H9 (cell line): Measurements from ENCODE around the gene NCKAP5. TPM values are rescaled to one million over a fixed set of nuclear protein-coding genes. Genes with fewer than 3 reads are reported as not detected.

Experiments used
- DNase-seq: peaks from one replicate; pipeline ENCODE4 v3.0.0-alpha.2; 2017
- H2AFZ ChIP-seq: one replicate; pipeline ENCODE4 v1.6.1; 2013; ENCODE audit warnings: mild to moderate bottlenecking, low read length, control low read depth, moderate library complexity
- H2AK5ac ChIP-seq: 2 replicates; pipeline ENCODE4 v1.6.1; 2013; ENCODE audit warnings: low read length, control low read depth, mixed read lengths; ENCODE audit not compliant: insufficient read length
- H2BK120ac ChIP-seq: one replicate; pipeline ENCODE4 v1.6.1; 2013; ENCODE audit warnings: low read depth, mild to moderate bottlenecking, low read length, control low read depth, inconsistent platforms; ENCODE audit not compliant: poor library complexity, severe bottlenecking
- H2BK12ac ChIP-seq: 2 replicates; pipeline ENCODE4 v1.6.1; 2013; ENCODE audit warnings: low read length, control low read depth, mixed read lengths, low read depth; ENCODE audit not compliant: insufficient read length
- H2BK15ac ChIP-seq: 2 replicates; pipeline ENCODE4 v1.6.1; 2013; ENCODE audit warnings: low read depth, low read length, control low read depth
- H2BK20ac ChIP-seq: one replicate; pipeline ENCODE4 v1.6.1; 2013; ENCODE audit warnings: low read depth, mild to moderate bottlenecking, low read length, control low read depth, inconsistent platforms; ENCODE audit not compliant: poor library complexity, severe bottlenecking
- H2BK5ac ChIP-seq: 2 replicates; pipeline ENCODE4 v1.6.1; 2013; ENCODE audit warnings: low read length, control low read depth, mixed read lengths; ENCODE audit not compliant: insufficient read length
- H3K14ac ChIP-seq: 2 replicates; pipeline ENCODE4 v1.6.1; 2013; ENCODE audit warnings: low read length, control low read depth; ENCODE audit not compliant: insufficient read depth
- H3K18ac ChIP-seq: 2 replicates; pipeline ENCODE4 v1.6.1; 2013; ENCODE audit warnings: low read depth, mild to moderate bottlenecking, mixed read lengths, low read length, control low read depth; ENCODE audit not compliant: insufficient read length
- H3K23ac ChIP-seq: 2 replicates; pipeline ENCODE4 v1.6.1; 2013; ENCODE audit warnings: low read length, control low read depth, mixed read lengths, low read depth; ENCODE audit not compliant: insufficient read length
- H3K23me2 ChIP-seq: 2 replicates; pipeline ENCODE4 v1.6.1; 2013; ENCODE audit warnings: low read depth, mild to moderate bottlenecking, mixed read lengths, low read length, control low read depth; ENCODE audit not compliant: insufficient read length, poor library complexity, severe bottlenecking
- H3K27ac ChIP-seq: 2 replicates; pipeline ENCODE4 v1.5.1; 2013; ENCODE audit warnings: low read length, control low read depth, mixed read lengths, low read depth; ENCODE audit not compliant: insufficient read length
- H3K27me3 ChIP-seq: 2 replicates; pipeline ENCODE4 v1.6.1; 2013; ENCODE audit warnings: low read length, control low read depth, inconsistent platforms; ENCODE audit not compliant: insufficient read depth
- H3K4ac ChIP-seq: 2 replicates; pipeline ENCODE4 v1.6.1; 2013; ENCODE audit warnings: low read depth, mild to moderate bottlenecking, control low read depth, inconsistent platforms, low read length, moderate library complexity
- H3K4me1 ChIP-seq: 2 replicates; pipeline ENCODE4 v1.6.1; 2013; ENCODE audit warnings: low read length, control low read depth, inconsistent platforms; ENCODE audit not compliant: insufficient read depth
- H3K4me2 ChIP-seq: 2 replicates; pipeline ENCODE4 v1.6.1; 2013; ENCODE audit warnings: low read length, control low read depth, mixed read lengths; ENCODE audit not compliant: insufficient read length, insufficient read depth
- H3K56ac ChIP-seq: 2 replicates; pipeline ENCODE4 v1.6.1; 2013; ENCODE audit warnings: low read depth, mild to moderate bottlenecking, mixed read lengths, low read length, control low read depth; ENCODE audit not compliant: insufficient read length
- H3K79me1 ChIP-seq: 2 replicates; pipeline ENCODE4 v1.6.1; 2013; ENCODE audit warnings: low read depth, mild to moderate bottlenecking, moderate library complexity, low read length, control low read depth, inconsistent platforms; ENCODE audit not compliant: insufficient read depth, poor library complexity, severe bottlenecking
- H3K79me2 ChIP-seq: 2 replicates; pipeline ENCODE4 v1.6.1; 2013; ENCODE audit warnings: low read length, control low read depth, inconsistent platforms; ENCODE audit not compliant: insufficient read depth
- H3K9ac ChIP-seq: 2 replicates; pipeline ENCODE4 v1.6.1; 2013; ENCODE audit warnings: low read length, control low read depth, mixed read lengths; ENCODE audit not compliant: insufficient read length; ENCODE audit errors: extremely low read depth
- H3K9me3 ChIP-seq: one replicate; pipeline ENCODE4 v1.6.1; 2013; ENCODE audit warnings: low read depth, low read length, inconsistent platforms; ENCODE audit not compliant: control insufficient read depth
- H3T11ph ChIP-seq: one replicate; pipeline ENCODE4 v1.6.1; 2013; ENCODE audit warnings: mild to moderate bottlenecking, low read length, control low read depth, inconsistent platforms
- H4K20me1 ChIP-seq: one replicate; pipeline ENCODE4 v1.6.1; 2013; ENCODE audit not compliant: control insufficient read depth, insufficient read length, insufficient read depth
- H4K5ac ChIP-seq: 2 replicates; pipeline ENCODE4 v1.6.1; 2013; ENCODE audit warnings: low read depth, mild to moderate bottlenecking, mixed read lengths, low read length, control low read depth; ENCODE audit not compliant: insufficient read length
- H4K8ac ChIP-seq: replicated peaks from 2 replicates; pipeline ENCODE4 v1.6.1; 2013; ENCODE audit warnings: low read length, control low read depth, mixed read lengths, low read depth; ENCODE audit not compliant: insufficient read length
- H4K91ac ChIP-seq: 2 replicates; pipeline ENCODE4 v1.6.1; 2013; ENCODE audit warnings: low read depth, mild to moderate bottlenecking, moderate library complexity, mixed read lengths, low read length, control low read depth; ENCODE audit not compliant: insufficient read length
- H3K27ac Mint-ChIP-seq, 3 experiments: 2 replicates in 2 of 3; 3 replicates in 1 of 3; pipeline ENCODE4 v1.8.0; 2020 to 2021; ENCODE audit warnings: mixed read lengths in 3 of 3, mild to moderate bottlenecking in 1 of 3, moderate library complexity in 1 of 3
- H3K27me3 Mint-ChIP-seq: 2 replicates; pipeline ENCODE4 v1.8.0; 2021; ENCODE audit warnings: low read depth, mild to moderate bottlenecking, moderate library complexity, mixed read lengths
- H3K36me3 Mint-ChIP-seq, 3 experiments: 2 replicates in 2 of 3; 3 replicates in 1 of 3; pipeline ENCODE4 v1.8.0; 2020 to 2021; ENCODE audit warnings: low read depth in 3 of 3, mixed read lengths in 3 of 3; ENCODE audit not compliant: insufficient read depth in 1 of 3
- H3K4me1 Mint-ChIP-seq, 2 experiments: 2 replicates each; pipeline ENCODE4 v1.8.0; 2020; ENCODE audit warnings: mixed read lengths in 2 of 2
- H3K4me3 Mint-ChIP-seq, 2 experiments: 2 replicates in 1 of 2; 3 replicates in 1 of 2; pipeline ENCODE4 v1.8.0; 2020 to 2021; ENCODE audit warnings: mild to moderate bottlenecking in 2 of 2, mixed read lengths in 2 of 2, moderate library complexity in 1 of 2
- H3K9me3 Mint-ChIP-seq, 2 experiments: 2 replicates in 1 of 2; 3 replicates in 1 of 2; pipeline ENCODE4 v1.8.0; 2020; ENCODE audit warnings: mild to moderate bottlenecking in 2 of 2, mixed read lengths in 2 of 2, moderate library complexity in 1 of 2
- total RNA-seq: library from RNA; stranded (reverse); gene quantifications from 2 replicates; pipeline ENCODE4 v1.2.1, GENCODE V29; 2021
- TF ChIP-seq, protein P1 (sequence below): fragments of 200-600 bp; sonication (generic); conservative IDR thresholded peaks from 3 replicates; pipeline ENCODE4 v1.8.0; 2021; ENCODE audit warnings: antibody characterized with exemption, mild to moderate bottlenecking

Gene NCKAP5
- total RNA-seq, 1 experiment from 2014 or later: 0.26 TPM

DNA sequence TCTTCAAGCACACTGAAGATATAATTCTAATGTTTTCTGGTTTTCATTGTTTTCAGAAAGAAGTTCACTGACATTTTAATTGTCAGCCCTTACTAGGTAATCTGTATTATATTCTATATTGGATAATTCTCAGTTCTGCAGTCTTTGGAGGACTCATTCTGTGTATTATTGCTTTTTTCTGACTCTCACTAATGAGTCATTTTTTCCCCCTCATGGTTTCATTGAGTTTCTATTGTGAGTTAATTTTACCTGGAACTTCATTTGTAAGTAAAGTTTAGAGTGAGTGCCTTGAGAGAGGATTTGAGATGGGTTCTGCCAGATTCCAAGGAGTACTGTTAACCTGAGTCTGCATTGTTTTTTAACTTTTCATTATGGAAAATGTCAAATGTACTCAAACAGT is 807.9 kb downstream of the NCKAP5 start:
- Histone ChIP-seq H3K9ac (no peak overlapping the region), H3K23ac (no peak overlapping the region), H3K23me2 (no peaks in the 10 kb centered on the region), H4K91ac (no peak overlapping the region), H3K27ac (no peak overlapping the region), H2BK120ac (no peak overlapping the region), H3K4me1 (no peaks in the 10 kb centered on the region), H3K79me1 (no peaks in the 10 kb centered on the region), H3K4ac (no peak overlapping the region), H4K20me1 (no peaks in the 10 kb centered on the region), H3K4me2 (no peak overlapping the region), H3T11ph (no peak overlapping the region), H2BK20ac (no peak overlapping the region), H3K27me3 (no peaks in the 10 kb centered on the region), H3K56ac (no peak overlapping the region), H2AFZ (no peak overlapping the region), H2BK5ac (no peak overlapping the region), H4K8ac (no peak overlapping the region), H3K9me3 (no peaks in the 10 kb centered on the region), H3K14ac (no peak overlapping the region), H3K18ac (no peak overlapping the region), H2AK5ac (no peak overlapping the region), H2BK15ac (no peak overlapping the region), H2BK12ac (no peak overlapping the region), H4K5ac (no peak overlapping the region), H3K79me2 (no peaks in the 10 kb centered on the region)
- Mint-ChIP-seq H3K27me3 (no peaks in the 10 kb centered on the region), H3K4me3 (no peak overlapping the region), H3K36me3 (no peaks in the 10 kb centered on the region), H3K9me3 (no peaks in the 10 kb centered on the region), H3K27ac (no peak overlapping the region), H3K4me1 (peaks cover 8 to 9% of the 10 kb centered on the region in 2 experiments)
- DNase-seq: no peak
- TF ChIP-seq, protein P1, sequence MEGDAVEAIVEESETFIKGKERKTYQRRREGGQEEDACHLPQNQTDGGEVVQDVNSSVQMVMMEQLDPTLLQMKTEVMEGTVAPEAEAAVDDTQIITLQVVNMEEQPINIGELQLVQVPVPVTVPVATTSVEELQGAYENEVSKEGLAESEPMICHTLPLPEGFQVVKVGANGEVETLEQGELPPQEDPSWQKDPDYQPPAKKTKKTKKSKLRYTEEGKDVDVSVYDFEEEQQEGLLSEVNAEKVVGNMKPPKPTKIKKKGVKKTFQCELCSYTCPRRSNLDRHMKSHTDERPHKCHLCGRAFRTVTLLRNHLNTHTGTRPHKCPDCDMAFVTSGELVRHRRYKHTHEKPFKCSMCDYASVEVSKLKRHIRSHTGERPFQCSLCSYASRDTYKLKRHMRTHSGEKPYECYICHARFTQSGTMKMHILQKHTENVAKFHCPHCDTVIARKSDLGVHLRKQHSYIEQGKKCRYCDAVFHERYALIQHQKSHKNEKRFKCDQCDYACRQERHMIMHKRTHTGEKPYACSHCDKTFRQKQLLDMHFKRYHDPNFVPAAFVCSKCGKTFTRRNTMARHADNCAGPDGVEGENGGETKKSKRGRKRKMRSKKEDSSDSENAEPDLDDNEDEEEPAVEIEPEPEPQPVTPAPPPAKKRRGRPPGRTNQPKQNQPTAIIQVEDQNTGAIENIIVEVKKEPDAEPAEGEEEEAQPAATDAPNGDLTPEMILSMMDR: no peak
